Muscle layer of colon (tissue), 2 donors: ENCODE data around the gene CIB2.

Experiments
- H3K27ac ChIP-seq: one replicate; pipeline ENCODE4 v1.7.0; 2013; ENCODE audit warnings: low read depth, mild to moderate bottlenecking, low read length, moderate library complexity
- H3K27me3 ChIP-seq, 2 donors: one replicate each; pipeline ENCODE4 v1.7.0; 2013; ENCODE audit warnings: low read length in 2 of 2, mild to moderate bottlenecking in 2 of 2; ENCODE audit not compliant: insufficient read depth in 2 of 2, control insufficient read depth in 1 of 2
- H3K36me3 ChIP-seq: one replicate; pipeline ENCODE4 v1.7.0; 2013; ENCODE audit warnings: mild to moderate bottlenecking, low read length; ENCODE audit not compliant: insufficient read depth
- H3K4me1 ChIP-seq: one replicate; pipeline ENCODE4 v1.7.0; 2013; ENCODE audit warnings: mild to moderate bottlenecking, low read length; ENCODE audit not compliant: insufficient read depth
- H3K4me3 ChIP-seq, 2 donors: one replicate each; pipeline ENCODE4 v1.7.0; 2013; ENCODE audit warnings: low read length in 2 of 2, low read depth in 1 of 2, mild to moderate bottlenecking in 1 of 2, moderate library complexity in 1 of 2
- H3K9ac ChIP-seq: one replicate; pipeline ENCODE4 v1.7.0; 2013; ENCODE audit warnings: low read length
- H3K9me3 ChIP-seq: one replicate; pipeline ENCODE4 v1.7.0; 2013; ENCODE audit warnings: mild to moderate bottlenecking, low read length
- donor health status: abdominal sarcoma.
- donor health status: Adenocarcinoma of cecum.

Gene CIB2

GRCh38 chr15:78077053-78077870 lies 54.0 kb downstream of the CIB2 start, which contains the start of gene TBC1D2B:
TSS of gene TBC1D2B (minus strand) at chr15:78077711. CDS start at chr15:78077652, 59 bp downstream.
- Histone ChIP-seq H3K9me3 (no peaks in the 10 kb centered on the region), H3K36me3 (no peaks in the 10 kb centered on the region), H3K9ac (peak within 1 kb of the TSS; percentile 65), H3K4me1 (peaks cover 26% of the 10 kb centered on the region), H3K27me3 (no peaks in the 10 kb centered on the region), H3K27ac (peak within 1 kb of the TSS; percentile 87), H3K4me3 (peak within 1 kb of the TSS; percentile 81 to 88)

GRCh38 chr15:78076231-78077052 lies 54.8 kb downstream of the CIB2 start:
- Histone ChIP-seq H3K36me3 (no peaks in the 10 kb centered on the region), H3K27ac (peak overlapping the region; percentile 87), H3K4me3 (peak overlapping the region; percentile 81 to 88), H3K27me3 (no peaks in the 10 kb centered on the region), H3K4me1 (peaks cover 34% of the 10 kb centered on the region), H3K9me3 (no peaks in the 10 kb centered on the region), H3K9ac (peak overlapping the region; percentile 65)

- peak overlapping the region in 1 of 2 donors; percentile 88 for H3K4me3 ChIP-seq
- peak overlapping the region; percentile 18 for H3K9ac ChIP-seq
- no peaks in the 10 kb centered on the region for H3K27me3 ChIP-seq
- H3K4me1 ChIP-seq: peaks cover 36% of the 10 kb centered on the region
- H3K9me3 ChIP-seq: no peaks in the 10 kb centered on the region
- H3K36me3 ChIP-seq: no peaks in the 10 kb centered on the region
- H3K27ac ChIP-seq: peak overlapping the region; percentile 87
These were observed 55.6 kb downstream of the CIB2 start for GRCh38 chr15:78075490-78076230.

- H3K27me3 ChIP-seq: no peaks in the 10 kb centered on the region
- peak overlapping the region in 1 of 2 donors; percentile 20 for H3K4me3 ChIP-seq
- no peaks in the 10 kb centered on the region for H3K9me3 ChIP-seq
- H3K9ac ChIP-seq: peak overlapping the region; percentile 32
- H3K27ac ChIP-seq: peak overlapping the region; percentile 28
- no peaks in the 10 kb centered on the region for H3K36me3 ChIP-seq
- H3K4me1 ChIP-seq: peaks cover 56% of the 10 kb centered on the region
These were observed 58.0 kb downstream of the CIB2 start for GRCh38 chr15:78073046-78073787.

GRCh38 chr15:78072080-78072892 lies 59.0 kb downstream of the CIB2 start:
- peaks cover 61% of the 10 kb centered on the region for H3K4me1 ChIP-seq
- peak overlapping the region in 1 of 2 donors; percentile 20 for H3K4me3 ChIP-seq
- H3K27ac ChIP-seq: peak overlapping the region; percentile 63

GRCh38 chr15:78071383-78071782 lies 59.9 kb downstream of the CIB2 start:
- no peak overlapping the region for H3K9ac ChIP-seq
- H3K36me3 ChIP-seq: no peaks in the 10 kb centered on the region
- H3K27ac ChIP-seq: peak overlapping the region; percentile 63
- H3K9me3 ChIP-seq: no peaks in the 10 kb centered on the region
- peaks cover 70% of the 10 kb centered on the region for H3K4me1 ChIP-seq
- no peak overlapping the region for H3K4me3 ChIP-seq
- no peaks in the 10 kb centered on the region for H3K27me3 ChIP-seq

More at GRCh38 chr15:78072080-78072892, 59.0 kb downstream of the CIB2 start:
- peak overlapping the region; percentile 32 for H3K9ac ChIP-seq
- H3K27me3 ChIP-seq: no peaks in the 10 kb centered on the region
- H3K9me3 ChIP-seq: no peaks in the 10 kb centered on the region
- no peaks in the 10 kb centered on the region for H3K36me3 ChIP-seq

GRCh38 chr15:78070049-78070700 lies 61.1 kb downstream of the CIB2 start:
- no peaks in the 10 kb centered on the region for H3K9me3 ChIP-seq
- peak overlapping the region; percentile 25 for H3K27ac ChIP-seq
- H3K4me3 ChIP-seq: no peak overlapping the region
- no peak overlapping the region for H3K9ac ChIP-seq
- no peaks in the 10 kb centered on the region for H3K27me3 ChIP-seq
- H3K4me1 ChIP-seq: peaks cover 70% of the 10 kb centered on the region
- no peaks in the 10 kb centered on the region for H3K36me3 ChIP-seq

GRCh38 chr15:78069462-78070029 lies 61.7 kb downstream of the CIB2 start:
- Histone ChIP-seq H3K27me3 (no peaks in the 10 kb centered on the region), H3K4me3 (no peak overlapping the region), H3K27ac (no peak overlapping the region), H3K9me3 (no peaks in the 10 kb centered on the region), H3K9ac (no peak overlapping the region), H3K36me3 (no peaks in the 10 kb centered on the region), H3K4me1 (peaks cover 75% of the 10 kb centered on the region)

GRCh38 chr15:78069052-78069414 lies 62.2 kb downstream of the CIB2 start:
- Histone ChIP-seq H3K9me3 (no peaks in the 10 kb centered on the region), H3K27me3 (no peaks in the 10 kb centered on the region), H3K27ac (no peak overlapping the region), H3K36me3 (no peaks in the 10 kb centered on the region), H3K4me3 (peak overlapping the region in 1 of 2 donors; percentile 24), H3K9ac (peak overlapping the region; percentile 14), H3K4me1 (peaks cover 81% of the 10 kb centered on the region)
